Fibroblast of lung (primary cell): ENCODE results near the gene LSM6. TPM values are rescaled to one million over a fixed set of nuclear protein-coding genes. Genes with fewer than 3 reads are reported as not detected.

Source experiments
- DNase-seq, 2 donors: peaks; one replicate each; pipeline versions ENCODE4 v3.0.0 to v3.0.0-alpha.2; 2010; ENCODE audit warnings: low read depth in 2 of 2
- H2AFZ ChIP-seq: 2 replicates; pipeline ENCODE4 v1.5.1; 2012; ENCODE audit warnings: low read length, control low read depth, inconsistent platforms
- H3K27ac ChIP-seq: 2 replicates; pipeline ENCODE4 v1.5.1; 2011; ENCODE audit warnings: low read length, control low read depth; ENCODE audit not compliant: insufficient read depth
- H3K27me3 ChIP-seq: 2 replicates; pipeline ENCODE4 v1.5.1; 2011; ENCODE audit warnings: mild to moderate bottlenecking, low read length; ENCODE audit not compliant: control insufficient read depth, insufficient read depth
- H3K36me3 ChIP-seq: 2 replicates; pipeline ENCODE4 v1.5.1; 2011; ENCODE audit warnings: low read length; ENCODE audit not compliant: control insufficient read depth, insufficient read depth
- H3K4me1 ChIP-seq: 2 replicates; pipeline ENCODE4 v1.5.1; 2011; ENCODE audit warnings: low read length; ENCODE audit not compliant: control insufficient read depth, insufficient read depth; ENCODE audit errors: extremely low read depth
- H3K4me2 ChIP-seq: 2 replicates; pipeline ENCODE4 v1.5.1; 2011; ENCODE audit warnings: low read length, control low read depth; ENCODE audit not compliant: insufficient read depth; ENCODE audit errors: extremely low read depth
- H3K4me3 ChIP-seq, 4 experiments: fragments of 200-600 bp in 1 of 4; sonication (generic) in 1 of 4; replicated peaks in 1 of 4; 2 replicates each; pipeline ENCODE4 v1.5.1; 2011 to 2016; ENCODE audit warnings: low read length in 4 of 4, low read depth in 3 of 4, mild to moderate bottlenecking in 3 of 4, control low read depth in 2 of 4, inconsistent platforms in 1 of 4, mixed read lengths in 1 of 4; ENCODE audit not compliant: insufficient read depth in 1 of 4; ENCODE audit errors: control extremely low read depth in 1 of 4
- H3K79me2 ChIP-seq: 2 replicates; pipeline ENCODE4 v1.5.1; 2012; ENCODE audit warnings: mild to moderate bottlenecking, low read length, inconsistent platforms; ENCODE audit not compliant: control insufficient read depth, insufficient read depth
- H3K9ac ChIP-seq: 2 replicates; pipeline ENCODE4 v1.5.1; 2011; ENCODE audit warnings: mild to moderate bottlenecking, low read length, control low read depth; ENCODE audit not compliant: insufficient read depth
- H3K9me3 ChIP-seq: 2 replicates; pipeline ENCODE4 v1.5.1; 2012; ENCODE audit warnings: low read depth, low read length; ENCODE audit not compliant: control insufficient read depth, insufficient read depth
- H4K20me1 ChIP-seq: 2 replicates; pipeline ENCODE4 v1.5.1; 2011; ENCODE audit warnings: low read length; ENCODE audit not compliant: control insufficient read depth, insufficient read depth; ENCODE audit errors: extremely low read depth
- EZH2 ChIP-seq: IDR thresholded peaks from 2 replicates; pipeline ENCODE4 v1.5.1; 2012; ENCODE audit warnings: low read length, control low read depth, mild to moderate bottlenecking; ENCODE audit errors: missing control alignments
- polyA plus RNA-seq, 2 donors: library from polyadenylated mRNA; depleted of rRNA in 1 of 2; stranded (reverse) in 1 of 2; unstranded in 1 of 2; fragments of >200 nt; gene quantifications; 2 replicates each; pipeline ENCODE4 v1.2.1, GENCODE V29; 2011 to 2012; ENCODE audit warnings: missing spikeins in 1 of 2
- total RNA-seq: library from RNA; depleted of rRNA; stranded (reverse); fragments of >200 nt; gene quantifications from 2 replicates; pipeline ENCODE4 v1.2.1, GENCODE V29; 2014
- TF ChIP-seq, protein P1 (sequence below), 2 donors: IDR thresholded peaks in 1 of 2; conservative IDR thresholded peaks in 1 of 2; 1 replicate in 1 of 2; 2 replicates in 1 of 2; pipeline ENCODE4 v1.5.1; 2011 to 2012; ENCODE audit warnings: low read length in 2 of 2, control low read depth in 1 of 2, inconsistent platforms in 1 of 2, low read depth in 1 of 2, mild to moderate bottlenecking in 1 of 2

LSM6 gene
- total and polyA plus RNA-seq, 2 donors (not counting 1 experiment from before 2014, with no cell fraction given) = 28.9 to 30.1 TPM

- no peak overlapping the region for H3K4me3 ChIP-seq
- no peak overlapping the region for H3K9ac ChIP-seq
- H2AFZ ChIP-seq = no peak overlapping the region
- TF ChIP-seq, protein P1, sequence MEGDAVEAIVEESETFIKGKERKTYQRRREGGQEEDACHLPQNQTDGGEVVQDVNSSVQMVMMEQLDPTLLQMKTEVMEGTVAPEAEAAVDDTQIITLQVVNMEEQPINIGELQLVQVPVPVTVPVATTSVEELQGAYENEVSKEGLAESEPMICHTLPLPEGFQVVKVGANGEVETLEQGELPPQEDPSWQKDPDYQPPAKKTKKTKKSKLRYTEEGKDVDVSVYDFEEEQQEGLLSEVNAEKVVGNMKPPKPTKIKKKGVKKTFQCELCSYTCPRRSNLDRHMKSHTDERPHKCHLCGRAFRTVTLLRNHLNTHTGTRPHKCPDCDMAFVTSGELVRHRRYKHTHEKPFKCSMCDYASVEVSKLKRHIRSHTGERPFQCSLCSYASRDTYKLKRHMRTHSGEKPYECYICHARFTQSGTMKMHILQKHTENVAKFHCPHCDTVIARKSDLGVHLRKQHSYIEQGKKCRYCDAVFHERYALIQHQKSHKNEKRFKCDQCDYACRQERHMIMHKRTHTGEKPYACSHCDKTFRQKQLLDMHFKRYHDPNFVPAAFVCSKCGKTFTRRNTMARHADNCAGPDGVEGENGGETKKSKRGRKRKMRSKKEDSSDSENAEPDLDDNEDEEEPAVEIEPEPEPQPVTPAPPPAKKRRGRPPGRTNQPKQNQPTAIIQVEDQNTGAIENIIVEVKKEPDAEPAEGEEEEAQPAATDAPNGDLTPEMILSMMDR (conservative IDR thresholded peaks at IDR 0.05 in 1 of 2, IDR thresholded peaks at IDR 0.05 in 1 of 2; ENCODE audit: low read depth in 1 of 2, low read length in 2 of 2) = no peak
- no peak for TF ChIP-seq EZH2
- no peaks in the 10 kb centered on the region for H3K27me3 ChIP-seq
- H3K9me3 ChIP-seq = no peaks in the 10 kb centered on the region
- no peaks in the 10 kb centered on the region for H3K4me1 ChIP-seq
- no peak overlapping the region for H3K27ac ChIP-seq
- no peak overlapping the region for H3K4me2 ChIP-seq
- no peaks in the 10 kb centered on the region for H3K36me3 ChIP-seq
- no peaks in the 10 kb centered on the region for H4K20me1 ChIP-seq
- no peaks in the 10 kb centered on the region for H3K79me2 ChIP-seq
- DNase-seq = no peak
Measured at GRCh38 chr4:146170149-146170548, 5.4 kb upstream of the LSM6 start.

GRCh38 chr4:146176891-146177290, 1.4 kb downstream of the LSM6 start:
- no peak overlapping the region for H3K27ac ChIP-seq
- DNase-seq = no peak
- H4K20me1 ChIP-seq = no peaks in the 10 kb centered on the region
- no peaks in the 10 kb centered on the region for H3K27me3 ChIP-seq
- no peaks in the 10 kb centered on the region for H3K36me3 ChIP-seq
- peaks cover 56% of the 10 kb centered on the region for H3K79me2 ChIP-seq
- no peak overlapping the region for H2AFZ ChIP-seq
- no peak for TF ChIP-seq EZH2
- TF ChIP-seq, protein P1 (conservative IDR thresholded peaks at IDR 0.05 in 1 of 2, IDR thresholded peaks at IDR 0.05 in 1 of 2; ENCODE audit: low read depth in 1 of 2, low read length in 2 of 2) = no peak
- H3K9me3 ChIP-seq = no peaks in the 10 kb centered on the region
- H3K4me1 ChIP-seq = no peaks in the 10 kb centered on the region
- no peak overlapping the region for H3K9ac ChIP-seq
- peak overlapping the region; percentile 72 for H3K4me2 ChIP-seq
- peak overlapping the region; percentile 58 to 92 (median 76) for H3K4me3 ChIP-seq

- H3K4me1 ChIP-seq = no peaks in the 10 kb centered on the region
- H3K4me2 ChIP-seq = no peak overlapping the region
- H3K27ac ChIP-seq = no peak overlapping the region
- TF ChIP-seq, protein P1 (conservative IDR thresholded peaks at IDR 0.05 in 1 of 2, IDR thresholded peaks at IDR 0.05 in 1 of 2; ENCODE audit: low read depth in 1 of 2, low read length in 2 of 2) = no peak
- TF ChIP-seq EZH2 = no peak
- H3K27me3 ChIP-seq = no peaks in the 10 kb centered on the region
- H4K20me1 ChIP-seq = no peaks in the 10 kb centered on the region
- H3K4me3 ChIP-seq = no peak overlapping the region
- H3K9me3 ChIP-seq = no peaks in the 10 kb centered on the region
- no peaks in the 10 kb centered on the region for H3K36me3 ChIP-seq
- H3K79me2 ChIP-seq = peaks cover 62% of the 10 kb centered on the region
- H2AFZ ChIP-seq = no peak overlapping the region
- H3K9ac ChIP-seq = no peak overlapping the region
- DNase-seq = no peak
Measured at GRCh38 chr4:146178126-146178525, 2.6 kb downstream of the LSM6 start.
